H9 (cell line): ENCODE results near the gene ADAMTS18. TPM values are rescaled to one million over a fixed set of nuclear protein-coding genes. Genes with fewer than 3 reads are reported as not detected.

Experiments used
- DNase-seq: peaks from one replicate; pipeline ENCODE4 v3.0.0-alpha.2; 2017
- H2AFZ ChIP-seq: one replicate; pipeline ENCODE4 v1.6.1; 2013; ENCODE audit warnings: mild to moderate bottlenecking, low read length, control low read depth, moderate library complexity
- H2AK5ac ChIP-seq: 2 replicates; pipeline ENCODE4 v1.6.1; 2013; ENCODE audit warnings: low read length, control low read depth, mixed read lengths; ENCODE audit not compliant: insufficient read length
- H2BK120ac ChIP-seq: one replicate; pipeline ENCODE4 v1.6.1; 2013; ENCODE audit warnings: low read depth, mild to moderate bottlenecking, low read length, control low read depth, inconsistent platforms; ENCODE audit not compliant: poor library complexity, severe bottlenecking
- H2BK12ac ChIP-seq: 2 replicates; pipeline ENCODE4 v1.6.1; 2013; ENCODE audit warnings: low read length, control low read depth, mixed read lengths, low read depth; ENCODE audit not compliant: insufficient read length
- H2BK15ac ChIP-seq: 2 replicates; pipeline ENCODE4 v1.6.1; 2013; ENCODE audit warnings: low read depth, low read length, control low read depth
- H2BK20ac ChIP-seq: one replicate; pipeline ENCODE4 v1.6.1; 2013; ENCODE audit warnings: low read depth, mild to moderate bottlenecking, low read length, control low read depth, inconsistent platforms; ENCODE audit not compliant: poor library complexity, severe bottlenecking
- H2BK5ac ChIP-seq: 2 replicates; pipeline ENCODE4 v1.6.1; 2013; ENCODE audit warnings: low read length, control low read depth, mixed read lengths; ENCODE audit not compliant: insufficient read length
- H3K14ac ChIP-seq: 2 replicates; pipeline ENCODE4 v1.6.1; 2013; ENCODE audit warnings: low read length, control low read depth; ENCODE audit not compliant: insufficient read depth
- H3K18ac ChIP-seq: 2 replicates; pipeline ENCODE4 v1.6.1; 2013; ENCODE audit warnings: low read depth, mild to moderate bottlenecking, mixed read lengths, low read length, control low read depth; ENCODE audit not compliant: insufficient read length
- H3K23ac ChIP-seq: 2 replicates; pipeline ENCODE4 v1.6.1; 2013; ENCODE audit warnings: low read length, control low read depth, mixed read lengths, low read depth; ENCODE audit not compliant: insufficient read length
- H3K23me2 ChIP-seq: 2 replicates; pipeline ENCODE4 v1.6.1; 2013; ENCODE audit warnings: low read depth, mild to moderate bottlenecking, mixed read lengths, low read length, control low read depth; ENCODE audit not compliant: insufficient read length, poor library complexity, severe bottlenecking
- H3K27ac ChIP-seq: 2 replicates; pipeline ENCODE4 v1.5.1; 2013; ENCODE audit warnings: low read length, control low read depth, mixed read lengths, low read depth; ENCODE audit not compliant: insufficient read length
- H3K27me3 ChIP-seq: 2 replicates; pipeline ENCODE4 v1.6.1; 2013; ENCODE audit warnings: low read length, control low read depth, inconsistent platforms; ENCODE audit not compliant: insufficient read depth
- H3K4ac ChIP-seq: 2 replicates; pipeline ENCODE4 v1.6.1; 2013; ENCODE audit warnings: low read depth, mild to moderate bottlenecking, control low read depth, inconsistent platforms, low read length, moderate library complexity
- H3K4me1 ChIP-seq: 2 replicates; pipeline ENCODE4 v1.6.1; 2013; ENCODE audit warnings: low read length, control low read depth, inconsistent platforms; ENCODE audit not compliant: insufficient read depth
- H3K4me2 ChIP-seq: 2 replicates; pipeline ENCODE4 v1.6.1; 2013; ENCODE audit warnings: low read length, control low read depth, mixed read lengths; ENCODE audit not compliant: insufficient read length, insufficient read depth
- H3K56ac ChIP-seq: 2 replicates; pipeline ENCODE4 v1.6.1; 2013; ENCODE audit warnings: low read depth, mild to moderate bottlenecking, mixed read lengths, low read length, control low read depth; ENCODE audit not compliant: insufficient read length
- H3K79me1 ChIP-seq: 2 replicates; pipeline ENCODE4 v1.6.1; 2013; ENCODE audit warnings: low read depth, mild to moderate bottlenecking, moderate library complexity, low read length, control low read depth, inconsistent platforms; ENCODE audit not compliant: insufficient read depth, poor library complexity, severe bottlenecking
- H3K79me2 ChIP-seq: 2 replicates; pipeline ENCODE4 v1.6.1; 2013; ENCODE audit warnings: low read length, control low read depth, inconsistent platforms; ENCODE audit not compliant: insufficient read depth
- H3K9ac ChIP-seq: 2 replicates; pipeline ENCODE4 v1.6.1; 2013; ENCODE audit warnings: low read length, control low read depth, mixed read lengths; ENCODE audit not compliant: insufficient read length; ENCODE audit errors: extremely low read depth
- H3K9me3 ChIP-seq: one replicate; pipeline ENCODE4 v1.6.1; 2013; ENCODE audit warnings: low read depth, low read length, inconsistent platforms; ENCODE audit not compliant: control insufficient read depth
- H3T11ph ChIP-seq: one replicate; pipeline ENCODE4 v1.6.1; 2013; ENCODE audit warnings: mild to moderate bottlenecking, low read length, control low read depth, inconsistent platforms
- H4K20me1 ChIP-seq: one replicate; pipeline ENCODE4 v1.6.1; 2013; ENCODE audit not compliant: control insufficient read depth, insufficient read length, insufficient read depth
- H4K5ac ChIP-seq: 2 replicates; pipeline ENCODE4 v1.6.1; 2013; ENCODE audit warnings: low read depth, mild to moderate bottlenecking, mixed read lengths, low read length, control low read depth; ENCODE audit not compliant: insufficient read length
- H4K8ac ChIP-seq: replicated peaks from 2 replicates; pipeline ENCODE4 v1.6.1; 2013; ENCODE audit warnings: low read length, control low read depth, mixed read lengths, low read depth; ENCODE audit not compliant: insufficient read length
- H4K91ac ChIP-seq: 2 replicates; pipeline ENCODE4 v1.6.1; 2013; ENCODE audit warnings: low read depth, mild to moderate bottlenecking, moderate library complexity, mixed read lengths, low read length, control low read depth; ENCODE audit not compliant: insufficient read length
- H3K27ac Mint-ChIP-seq, 3 experiments: 2 replicates in 2 of 3; 3 replicates in 1 of 3; pipeline ENCODE4 v1.8.0; 2020 to 2021; ENCODE audit warnings: mixed read lengths in 3 of 3, mild to moderate bottlenecking in 1 of 3, moderate library complexity in 1 of 3
- H3K27me3 Mint-ChIP-seq: 2 replicates; pipeline ENCODE4 v1.8.0; 2021; ENCODE audit warnings: low read depth, mild to moderate bottlenecking, moderate library complexity, mixed read lengths
- H3K36me3 Mint-ChIP-seq, 3 experiments: 2 replicates in 2 of 3; 3 replicates in 1 of 3; pipeline ENCODE4 v1.8.0; 2020 to 2021; ENCODE audit warnings: low read depth in 3 of 3, mixed read lengths in 3 of 3; ENCODE audit not compliant: insufficient read depth in 1 of 3
- H3K4me1 Mint-ChIP-seq, 2 experiments: 2 replicates each; pipeline ENCODE4 v1.8.0; 2020; ENCODE audit warnings: mixed read lengths in 2 of 2
- H3K4me3 Mint-ChIP-seq, 2 experiments: 2 replicates in 1 of 2; 3 replicates in 1 of 2; pipeline ENCODE4 v1.8.0; 2020 to 2021; ENCODE audit warnings: mild to moderate bottlenecking in 2 of 2, mixed read lengths in 2 of 2, moderate library complexity in 1 of 2
- H3K9me3 Mint-ChIP-seq, 2 experiments: 2 replicates in 1 of 2; 3 replicates in 1 of 2; pipeline ENCODE4 v1.8.0; 2020; ENCODE audit warnings: mild to moderate bottlenecking in 2 of 2, mixed read lengths in 2 of 2, moderate library complexity in 1 of 2
- CTCF ChIP-seq: fragments of 200-600 bp; sonication (generic); conservative IDR thresholded peaks from 3 replicates; pipeline ENCODE4 v1.8.0; 2021; ENCODE audit warnings: antibody characterized with exemption, mild to moderate bottlenecking
- WGBS: extraction: QIAGEN DNeasy Blood & Tissue Kit; methylation state at CpG from one replicate; pipeline ENCODE4 v1.1.7; 2013; ENCODE audit warnings: missing lambda C conversion rate, low lambda C conversion rate, mixed read lengths; ENCODE audit not compliant: insufficient read length; ENCODE audit errors: extremely low coverage; 5-methylcytosine and 5-hydroxymethylcytosine counted together
- total RNA-seq: library from RNA; stranded (reverse); gene quantifications from 2 replicates; pipeline ENCODE4 v1.2.1, GENCODE V29; 2021

The ADAMTS18 gene
- total RNA-seq, 1 experiment from 2014 or later, result 0.07 TPM

GRCh38 chr16:77353587-77354263 lies 81.1 kb downstream of the ADAMTS18 start:
- Histone ChIP-seq H3K18ac (no peak overlapping the region), H2BK20ac (no peak overlapping the region), H4K5ac (no peak overlapping the region), H4K91ac (no peak overlapping the region), H3T11ph (no peak overlapping the region), H2AFZ (no peak overlapping the region), H3K4me1 (no peaks in the 10 kb centered on the region), H2AK5ac (no peak overlapping the region), H3K79me1 (no peaks in the 10 kb centered on the region), H4K8ac (no peak overlapping the region), H3K56ac (no peak overlapping the region), H2BK15ac (no peak overlapping the region), H3K9ac (no peak overlapping the region), H3K4ac (no peak overlapping the region), H2BK5ac (no peak overlapping the region), H3K9me3 (no peaks in the 10 kb centered on the region), H3K4me2 (no peak overlapping the region), H3K27me3 (no peaks in the 10 kb centered on the region), H2BK120ac (no peak overlapping the region), H2BK12ac (no peak overlapping the region), H3K14ac (no peak overlapping the region), H3K27ac (no peak overlapping the region), H3K23me2 (no peaks in the 10 kb centered on the region), H3K79me2 (no peaks in the 10 kb centered on the region), H3K23ac (no peak overlapping the region), H4K20me1 (no peaks in the 10 kb centered on the region)
- no CpG with 5 or more reads among the region's 4 CpGs for whole genome bisulfite sequencing
- Mint-ChIP-seq H3K27ac (no peak overlapping the region), H3K4me3 (no peak overlapping the region), H3K4me1 (peaks cover 3 to 7% of the 10 kb centered on the region in 2 experiments; a peak in 2 of 4 replicates), H3K9me3 (no peaks in the 10 kb centered on the region), H3K36me3 (no peaks in the 10 kb centered on the region), H3K27me3 (no peaks in the 10 kb centered on the region)
- DNase-seq, result no peak
- TF ChIP-seq CTCF, result no peak
